DND-41 (cell line): ENCODE measurements around the gene LTF.

Experiments used
- CTCF ChIP-seq: IDR thresholded peaks from 2 replicates; pipeline ENCODE4 v1.5.1; 2012; ENCODE audit warnings: borderline replicate concordance, low read length, moderate library complexity, mild to moderate bottlenecking; ENCODE audit not compliant: poor library complexity, severe bottlenecking; ENCODE audit errors: extremely low read depth
- EZH2 ChIP-seq: IDR thresholded peaks from 3 replicates; pipeline ENCODE4 v1.6.1; 2012; ENCODE audit warnings: borderline replicate concordance, low read depth, mild to moderate bottlenecking, moderate library complexity, low read length, inconsistent platforms; ENCODE audit not compliant: severe bottlenecking

GRCh38 chr3:46477756-46478155 lies 13.1 kb upstream of the LTF start:
- TF ChIP-seq CTCF, result no peak
- no peak for TF ChIP-seq EZH2
